Neural cell (in vitro differentiated cells): Measurements from ENCODE around the gene DHFR.

Source experiments
- EZH2 ChIP-seq: fragments of 200-600, 300-800 bp; shearing (Covaris generic), sonication (generic); IDR thresholded peaks from 2 replicates; pipeline ENCODE4 v1.6.1; 2014; ENCODE audit warnings: antibody characterized with exemption, low read length, borderline replicate concordance, mild to moderate bottlenecking; ENCODE audit not compliant: insufficient read depth, poor library complexity, severe bottlenecking
- TF ChIP-seq, protein P1 (sequence below): fragments of 450-650 bp; IDR thresholded peaks from 2 replicates; pipeline ENCODE4 v1.5.1; 2014; ENCODE audit warnings: antibody characterized with exemption, mild to moderate bottlenecking, moderate library complexity; ENCODE audit not compliant: poor library complexity, severe bottlenecking

DNA sequence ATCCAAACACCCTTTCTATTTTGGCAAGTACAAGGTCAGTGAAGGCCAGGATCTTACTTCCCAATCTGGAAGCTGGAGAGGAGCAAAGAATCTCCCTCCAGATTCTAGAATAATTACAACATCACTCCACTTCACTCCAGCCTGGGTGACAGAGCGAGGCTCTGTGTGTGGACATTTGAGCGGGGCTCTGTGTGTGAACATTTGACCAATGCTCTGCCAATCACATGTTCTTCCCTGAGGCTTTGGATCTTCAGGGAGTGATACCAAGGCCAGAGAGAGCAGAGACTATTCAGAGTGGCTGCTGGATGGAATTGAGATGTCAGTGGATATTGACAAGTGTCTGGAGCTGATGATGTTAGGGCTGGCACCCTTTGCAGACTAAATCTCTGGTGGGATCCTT lies 60.0 kb downstream of the DHFR start:
- TF ChIP-seq, protein P1, sequence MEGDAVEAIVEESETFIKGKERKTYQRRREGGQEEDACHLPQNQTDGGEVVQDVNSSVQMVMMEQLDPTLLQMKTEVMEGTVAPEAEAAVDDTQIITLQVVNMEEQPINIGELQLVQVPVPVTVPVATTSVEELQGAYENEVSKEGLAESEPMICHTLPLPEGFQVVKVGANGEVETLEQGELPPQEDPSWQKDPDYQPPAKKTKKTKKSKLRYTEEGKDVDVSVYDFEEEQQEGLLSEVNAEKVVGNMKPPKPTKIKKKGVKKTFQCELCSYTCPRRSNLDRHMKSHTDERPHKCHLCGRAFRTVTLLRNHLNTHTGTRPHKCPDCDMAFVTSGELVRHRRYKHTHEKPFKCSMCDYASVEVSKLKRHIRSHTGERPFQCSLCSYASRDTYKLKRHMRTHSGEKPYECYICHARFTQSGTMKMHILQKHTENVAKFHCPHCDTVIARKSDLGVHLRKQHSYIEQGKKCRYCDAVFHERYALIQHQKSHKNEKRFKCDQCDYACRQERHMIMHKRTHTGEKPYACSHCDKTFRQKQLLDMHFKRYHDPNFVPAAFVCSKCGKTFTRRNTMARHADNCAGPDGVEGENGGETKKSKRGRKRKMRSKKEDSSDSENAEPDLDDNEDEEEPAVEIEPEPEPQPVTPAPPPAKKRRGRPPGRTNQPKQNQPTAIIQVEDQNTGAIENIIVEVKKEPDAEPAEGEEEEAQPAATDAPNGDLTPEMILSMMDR: no peak
- no peak for TF ChIP-seq EZH2
